Measurements from ENCODE around the gene REP15. TPM values are rescaled to one million over a fixed set of nuclear protein-coding genes. Genes with fewer than 3 reads are reported as not detected.
"Not testable (repeated sequence)": the region's sequence is repeated elsewhere in the genome, so short reads cannot be mapped to it uniquely, and the experiment has no call there.

Gene REP15, protein sequence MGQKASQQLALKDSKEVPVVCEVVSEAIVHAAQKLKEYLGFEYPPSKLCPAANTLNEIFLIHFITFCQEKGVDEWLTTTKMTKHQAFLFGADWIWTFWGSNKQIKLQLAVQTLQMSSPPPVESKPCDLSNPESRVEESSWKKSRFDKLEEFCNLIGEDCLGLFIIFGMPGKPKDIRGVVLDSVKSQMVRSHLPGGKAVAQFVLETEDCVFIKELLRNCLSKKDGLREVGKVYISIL
- total RNA-seq, result under 1 TPM in 1 of 5 donors, not detected in 4; 0.46 TPM
- total RNA-seq (2013), result not detected
- 0 to 0.46 (median 0.06) reads per million in 29 experiments for total RNA-seq

DNA sequence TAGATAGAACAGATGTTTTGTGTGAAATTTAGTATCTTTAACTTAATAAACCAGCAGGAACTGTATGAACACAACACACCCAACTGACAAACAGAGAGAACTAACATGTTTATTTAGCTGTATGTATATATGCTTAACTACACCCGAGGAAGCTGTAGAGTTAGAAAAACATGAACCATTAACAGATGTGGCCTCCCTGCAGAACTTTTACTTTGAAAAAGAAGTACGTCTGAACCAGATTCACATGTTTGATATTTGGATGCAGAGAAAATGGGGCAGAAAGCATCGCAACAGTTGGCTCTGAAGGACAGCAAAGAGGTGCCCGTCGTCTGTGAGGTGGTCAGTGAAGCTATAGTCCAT, at the start of gene REP15:
TSS of gene REP15 (plus strand) at position 155 of the 360 bp plus-strand sequence. CDS start at position 271, 116 bp downstream.
- POLR2A ChIA-PET, result interaction anchor here in 1 of 2 donors (0.6 kb wide), 1 partner anchor 201 kb away, joined by 6 read pairs; no protein-coding TSS in a partner anchor
- Histone ChIP-seq H3K4me3 (ENCODE audit: control insufficient read depth in 1 of 2, extremely low read depth in 1 of 2, low read length in 1 of 2) (no peak within 1 kb of the TSS), H3K27ac (ENCODE audit: low read length) (no peak within 1 kb of the TSS), H3K27me3 (replicated peaks in 1 of 2; ENCODE audit: control insufficient read depth in 2 of 2, extremely low read depth in 1 of 2, insufficient read depth in 2 of 2, low read length in 1 of 2) (no peaks in the 10 kb centered on the region), H3K36me3 (ENCODE audit: control insufficient read depth in 2 of 2, extremely low read depth in 1 of 2, insufficient read depth in 1 of 2, low read length in 1 of 2) (no peaks in the 10 kb centered on the region), H3K9me3 (no peaks in the 10 kb centered on the region), H3K4me1 (ENCODE audit: control insufficient read depth in 1 of 2, extremely low read depth in 1 of 2, insufficient read depth in 2 of 2, low read length in 2 of 2) (no peaks in the 10 kb centered on the region)
- Mint-ChIP-seq H3K4me3 (no peak within 1 kb of the TSS), H3K36me3 (peaks cover 11% of the 10 kb centered on the region), H3K9me3 (no peaks in the 10 kb centered on the region), H3K27me3 (peaks cover 1 to 4% of the 10 kb centered on the region in 2 donors), H3K4me1 (no peaks in the 10 kb centered on the region), H3K27ac (no peak within 1 kb of the TSS)
- CTCF ChIA-PET, result no interaction called here
- WGBS (ENCODE audit: insufficient coverage), result 96% methylated on average over 3 of the region's 5 CpGs
- ATAC-seq (replicated peaks in 1 of 4) (no peak), DNase-seq (no peak)

DNA sequence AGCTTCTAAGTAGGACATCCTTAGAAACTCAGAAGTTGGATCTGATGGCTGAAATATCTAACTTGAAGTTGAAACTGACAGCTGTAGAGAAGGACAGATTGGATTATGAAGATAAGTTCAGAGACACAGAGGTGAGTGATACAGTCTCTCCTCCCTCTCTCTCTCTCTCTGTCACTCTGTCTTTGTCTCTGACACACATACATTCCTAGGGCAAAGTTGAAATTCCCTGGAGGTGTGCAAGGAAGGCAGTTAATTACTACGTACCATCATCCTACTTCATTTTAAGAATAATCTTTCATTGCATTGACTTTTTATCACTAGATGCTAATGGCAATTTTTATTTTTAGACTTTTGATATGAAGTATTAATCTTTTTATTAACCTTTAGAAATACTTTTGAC, 46.2 kb upstream of the REP15 start:
- H3K27me3 ChIP-seq (replicated peaks in 1 of 2; ENCODE audit: control insufficient read depth in 2 of 2, extremely low read depth in 1 of 2, insufficient read depth in 2 of 2, low read length in 1 of 2), result no peaks in the 10 kb centered on the region
- H3K4me1 ChIP-seq (ENCODE audit: control insufficient read depth in 1 of 2, extremely low read depth in 1 of 2, insufficient read depth in 2 of 2, low read length in 2 of 2), result no peaks in the 10 kb centered on the region
- Mint-ChIP-seq H3K4me1 (peaks cover 0 to 3% (median 0%) of the 10 kb centered on the region in 3 donors), H3K27me3 (no peaks in the 10 kb centered on the region), H3K9me3 (no peaks in the 10 kb centered on the region), H3K27ac (no peak overlapping the region), H3K4me3 (no peak overlapping the region), H3K36me3 (no peaks in the 10 kb centered on the region)
- H3K36me3 ChIP-seq (ENCODE audit: control insufficient read depth in 2 of 2, extremely low read depth in 1 of 2, insufficient read depth in 1 of 2, low read length in 1 of 2), result no peaks in the 10 kb centered on the region
- H3K9me3 ChIP-seq, result no peaks in the 10 kb centered on the region
- H3K27ac ChIP-seq (ENCODE audit: low read length), result no peak overlapping the region
- ChIA-PET CTCF (interaction anchor here in 1 of 2 donors (0.7 kb wide), 1 partner anchor 119 kb away, joined by 3 read pairs; no protein-coding TSS in a partner anchor), POLR2A (no interaction called here)
- ATAC-seq (replicated peaks in 1 of 4) (no peak), DNase-seq (no peak)
- no CpG with 5 or more reads among the region's 1 CpG for WGBS (ENCODE audit: insufficient coverage)
- no peak overlapping the region for H3K4me3 ChIP-seq (ENCODE audit: control insufficient read depth in 1 of 2, extremely low read depth in 1 of 2, low read length in 1 of 2)

GRCh38 chr12:27651201-27651600, 45.0 kb upstream of the REP15 start:
- Mint-ChIP-seq H3K4me1 (peaks cover 0 to 3% (median 0%) of the 10 kb centered on the region in 3 donors), H3K27me3 (no peaks in the 10 kb centered on the region), H3K9me3 (no peaks in the 10 kb centered on the region), H3K4me3 (no peak overlapping the region), H3K36me3 (no peaks in the 10 kb centered on the region), H3K27ac (no peak overlapping the region)
- ChIA-PET CTCF (no interaction called here), POLR2A (no interaction called here)
- H3K27me3 ChIP-seq (replicated peaks in 1 of 2; ENCODE audit: control insufficient read depth in 2 of 2, extremely low read depth in 1 of 2, insufficient read depth in 2 of 2, low read length in 1 of 2), result no peaks in the 10 kb centered on the region
- no peaks in the 10 kb centered on the region for H3K36me3 ChIP-seq (ENCODE audit: control insufficient read depth in 2 of 2, extremely low read depth in 1 of 2, insufficient read depth in 1 of 2, low read length in 1 of 2)
- H3K9me3 ChIP-seq, result no peaks in the 10 kb centered on the region
- DNase-seq (no peak), ATAC-seq (replicated peaks in 1 of 4) (no peak)
- H3K4me1 ChIP-seq (ENCODE audit: control insufficient read depth in 1 of 2, extremely low read depth in 1 of 2, insufficient read depth in 2 of 2, low read length in 2 of 2), result no peaks in the 10 kb centered on the region
- no peak overlapping the region for H3K4me3 ChIP-seq (ENCODE audit: control insufficient read depth in 1 of 2, extremely low read depth in 1 of 2, low read length in 1 of 2)
- H3K27ac ChIP-seq (ENCODE audit: low read length), result no peak overlapping the region
- WGBS (ENCODE audit: insufficient coverage), result no CpG with 5 or more reads among the region's 1 CpG

- no peak overlapping the region for H3K27ac Mint-ChIP-seq
- DNase-seq, result peak in 8 of 35 experiments; percentile 1 to 71 (median 8)
- H3K27ac ChIP-seq (ENCODE audit: low read length), result no peak overlapping the region
- H3K9me3 Mint-ChIP-seq, result no peaks in the 10 kb centered on the region
- ChIA-PET POLR2A (interaction anchor here in 1 of 2 donors (0.6 kb wide), 1 partner anchor 782 kb away, joined by 3 read pairs; no protein-coding TSS in a partner anchor), CTCF (interaction anchor here (0.6 to 1.3 kb wide), 7 partner anchors 26 to 395 kb away, joined by 3 to 6 read pairs (median 3); no protein-coding TSS in a partner anchor)
- peaks cover 0 to 3% (median 0%) of the 10 kb centered on the region in 3 donors for H3K4me1 Mint-ChIP-seq
- WGBS (ENCODE audit: insufficient coverage), result no CpG with 5 or more reads among the region's 1 CpG
- no peaks in the 10 kb centered on the region for H3K36me3 Mint-ChIP-seq
- H3K27me3 ChIP-seq (replicated peaks in 1 of 2; ENCODE audit: control insufficient read depth in 2 of 2, extremely low read depth in 1 of 2, insufficient read depth in 2 of 2, low read length in 1 of 2), result no peaks in the 10 kb centered on the region
- H3K4me3 Mint-ChIP-seq, result no peak overlapping the region
- no peak overlapping the region for H3K4me3 ChIP-seq (ENCODE audit: control insufficient read depth in 1 of 2, extremely low read depth in 1 of 2, low read length in 1 of 2)
- H3K9me3 ChIP-seq, result no peaks in the 10 kb centered on the region
- no peak for ATAC-seq (replicated peaks in 1 of 4)
- no peaks in the 10 kb centered on the region for H3K27me3 Mint-ChIP-seq
- H3K36me3 ChIP-seq (ENCODE audit: control insufficient read depth in 2 of 2, extremely low read depth in 1 of 2, insufficient read depth in 1 of 2, low read length in 1 of 2), result no peaks in the 10 kb centered on the region
- H3K4me1 ChIP-seq (ENCODE audit: control insufficient read depth in 1 of 2, extremely low read depth in 1 of 2, insufficient read depth in 2 of 2, low read length in 2 of 2), result no peaks in the 10 kb centered on the region
Observed at GRCh38 chr12:27652174-27652763, 44.0 kb upstream of the REP15 start.

DNA sequence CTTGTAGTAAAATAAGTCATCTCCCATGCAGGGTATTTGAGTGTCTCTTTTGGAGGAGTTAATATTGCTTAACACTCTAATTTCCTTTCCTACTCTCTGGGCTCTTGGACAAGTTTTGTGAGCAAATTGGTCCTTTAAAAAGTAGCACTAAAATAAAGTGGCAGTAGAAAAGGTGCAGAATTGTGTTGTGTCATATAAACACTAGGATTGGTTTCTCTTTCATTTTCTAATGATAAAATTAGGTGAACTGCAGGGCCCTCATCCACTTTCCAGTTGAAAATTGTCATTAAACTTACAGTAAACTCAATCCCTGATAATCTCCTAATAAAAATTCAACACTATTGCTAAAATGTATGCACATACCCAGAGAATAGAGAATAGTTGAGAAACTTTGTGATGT, 42.6 kb upstream of the REP15 start:
- H3K4me1 ChIP-seq (ENCODE audit: control insufficient read depth in 1 of 2, extremely low read depth in 1 of 2, insufficient read depth in 2 of 2, low read length in 2 of 2), result no peaks in the 10 kb centered on the region
- Mint-ChIP-seq H3K27me3 (no peaks in the 10 kb centered on the region), H3K4me3 (no peak overlapping the region), H3K9me3 (no peaks in the 10 kb centered on the region), H3K27ac (no peak overlapping the region), H3K36me3 (peaks cover under 1% of the 10 kb centered on the region), H3K4me1 (peaks cover 0 to 3% (median 0%) of the 10 kb centered on the region in 3 donors)
- H3K27me3 ChIP-seq (replicated peaks in 1 of 2; ENCODE audit: control insufficient read depth in 2 of 2, extremely low read depth in 1 of 2, insufficient read depth in 2 of 2, low read length in 1 of 2), result no peaks in the 10 kb centered on the region
- no peaks in the 10 kb centered on the region for H3K36me3 ChIP-seq (ENCODE audit: control insufficient read depth in 2 of 2, extremely low read depth in 1 of 2, insufficient read depth in 1 of 2, low read length in 1 of 2)
- DNase-seq (no peak), ATAC-seq (replicated peaks in 1 of 4) (no peak)
- ChIA-PET CTCF (no interaction called here), POLR2A (no interaction called here)
- no peak overlapping the region for H3K4me3 ChIP-seq (ENCODE audit: control insufficient read depth in 1 of 2, extremely low read depth in 1 of 2, low read length in 1 of 2)
- H3K27ac ChIP-seq (ENCODE audit: low read length), result no peak overlapping the region
- no peaks in the 10 kb centered on the region for H3K9me3 ChIP-seq

DNA sequence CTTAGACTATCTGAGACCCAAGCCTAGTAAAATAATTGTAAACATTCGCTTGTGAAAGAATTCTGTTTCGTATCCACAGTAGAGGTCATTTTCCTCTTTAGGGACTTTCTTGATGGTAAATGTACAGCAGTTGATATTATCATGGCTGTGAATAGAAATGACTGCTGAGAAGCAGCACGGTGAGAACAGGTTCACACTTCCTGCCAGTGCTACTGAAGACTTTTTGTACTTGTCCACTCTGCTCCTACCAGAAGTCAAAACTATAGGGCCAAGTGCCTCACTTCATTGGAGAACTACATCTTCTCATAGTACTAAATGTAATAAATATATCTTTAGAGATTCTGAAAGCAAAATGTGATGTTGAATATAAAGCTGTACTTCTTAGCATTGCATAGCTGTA, 40.8 kb upstream of the REP15 start:
- H3K27me3 Mint-ChIP-seq; H3K27me3 ChIP-seq (replicated peaks in 1 of 2; ENCODE audit: control insufficient read depth in 2 of 2, extremely low read depth in 1 of 2, insufficient read depth in 2 of 2, low read length in 1 of 2); H3K36me3 Mint-ChIP-seq; H3K4me3 Mint-ChIP-seq; H3K4me1 ChIP-seq (ENCODE audit: control insufficient read depth in 1 of 2, extremely low read depth in 1 of 2, insufficient read depth in 2 of 2, low read length in 2 of 2); DNase-seq; H3K9me3 ChIP-seq; H3K27ac Mint-ChIP-seq; H3K9me3 Mint-ChIP-seq; H3K27ac ChIP-seq (ENCODE audit: low read length); H3K4me3 ChIP-seq (ENCODE audit: control insufficient read depth in 1 of 2, extremely low read depth in 1 of 2, low read length in 1 of 2); H3K36me3 ChIP-seq (ENCODE audit: control insufficient read depth in 2 of 2, extremely low read depth in 1 of 2, insufficient read depth in 1 of 2, low read length in 1 of 2); POLR2A ChIA-PET; CTCF ChIA-PET; H3K4me1 Mint-ChIP-seq; ATAC-seq (replicated peaks in 1 of 4): not testable (repeated sequence)
- no CpG with 5 or more reads among the region's 3 CpGs for WGBS (ENCODE audit: insufficient coverage)

All from T-cell (primary cell).